Parathyroid adenoma (tissue), 2 donors: ENCODE data around the gene NANOS2.
"Not testable (repeated sequence)": the region's sequence is repeated elsewhere in the genome, so short reads cannot be mapped to it uniquely, and the experiment has no call there.

ENCODE experiments used
- H2AFZ ChIP-seq: fragments of 300-600 bp; sonication (generic); one replicate; pipeline ENCODE4 v1.7.0; 2017; ENCODE audit warnings: antibody characterized with exemption, mild to moderate bottlenecking
- H3K27ac ChIP-seq: fragments of 300-600 bp; sonication (generic); one replicate; pipeline ENCODE4 v1.7.0; 2017
- H3K27me3 ChIP-seq: fragments of 300-600 bp; sonication (generic); one replicate; pipeline ENCODE4 v1.7.0; 2017; ENCODE audit warnings: low read length; ENCODE audit not compliant: control insufficient read depth, insufficient read depth
- H3K36me3 ChIP-seq: fragments of 300-600 bp; sonication (generic); one replicate; pipeline ENCODE4 v1.7.0; 2017; ENCODE audit warnings: low read length; ENCODE audit not compliant: control insufficient read depth, insufficient read depth
- H3K4me1 ChIP-seq: fragments of 300-600 bp; sonication (generic); one replicate; pipeline ENCODE4 v1.7.0; 2017; ENCODE audit warnings: control low read depth
- H3K4me2 ChIP-seq: fragments of 300-600 bp; sonication (generic); one replicate; pipeline ENCODE4 v1.7.0; 2017; ENCODE audit warnings: low read length
- H3K4me3 ChIP-seq: fragments of 300-600 bp; sonication (generic); one replicate; pipeline ENCODE4 v1.7.0; 2017; ENCODE audit warnings: low read depth, low read length
- H3K79me2 ChIP-seq: fragments of 300-600 bp; sonication (generic); one replicate; pipeline ENCODE4 v1.7.0; 2017; ENCODE audit warnings: control low read depth
- H3K9ac ChIP-seq: fragments of 300-600 bp; sonication (generic); one replicate; pipeline ENCODE4 v1.7.0; 2017; ENCODE audit warnings: mild to moderate bottlenecking
- H3K9me3 ChIP-seq: fragments of 300-600 bp; sonication (generic); one replicate; pipeline ENCODE4 v1.7.0; 2017; ENCODE audit warnings: low read length; ENCODE audit not compliant: control insufficient read depth
- CTCF ChIP-seq: fragments of 300-600 bp; sonication (generic); IDR thresholded peaks from one replicate; pipeline ENCODE4 v1.7.0; 2017; ENCODE audit warnings: antibody characterized with exemption, mild to moderate bottlenecking
- donor health status: primary hyperparathyroidism.

Gene NANOS2

GRCh38 chr19:45873219-45873772, 41.3 kb downstream of the NANOS2 start:
- Histone ChIP-seq H3K27me3 (no peaks in the 10 kb centered on the region), H3K4me3 (no peak overlapping the region), H3K27ac (no peak overlapping the region), H2AFZ (no peak overlapping the region), H3K4me1 (no peaks in the 10 kb centered on the region), H3K36me3 (no peaks in the 10 kb centered on the region), H3K4me2 (no peak overlapping the region), H3K9ac (no peak overlapping the region), H3K79me2 (no peaks in the 10 kb centered on the region), H3K9me3 (no peaks in the 10 kb centered on the region)
- TF ChIP-seq CTCF = no peak

- TF ChIP-seq CTCF = no peak
- Histone ChIP-seq H3K36me3 (no peaks in the 10 kb centered on the region), H3K79me2 (no peaks in the 10 kb centered on the region), H3K9ac (no peak overlapping the region), H3K27ac (no peak overlapping the region), H3K9me3 (no peaks in the 10 kb centered on the region), H3K4me1 (no peaks in the 10 kb centered on the region), H3K4me3 (no peak overlapping the region), H3K27me3 (no peaks in the 10 kb centered on the region), H3K4me2 (no peak overlapping the region), H2AFZ (no peak overlapping the region)
These were observed 42.3 kb downstream of the NANOS2 start for GRCh38 chr19:45872095-45872919.

GRCh38 chr19:45870798-45871197, 43.8 kb downstream of the NANOS2 start:
- Histone ChIP-seq H3K4me3 (no peak overlapping the region), H2AFZ (no peak overlapping the region), H3K27ac (no peak overlapping the region), H3K4me1 (no peaks in the 10 kb centered on the region), H3K79me2 (no peaks in the 10 kb centered on the region), H3K4me2 (no peak overlapping the region), H3K36me3 (no peaks in the 10 kb centered on the region), H3K27me3 (no peaks in the 10 kb centered on the region), H3K9me3 (no peaks in the 10 kb centered on the region), H3K9ac (no peak overlapping the region)
- TF ChIP-seq CTCF = no peak

- H3K4me1 ChIP-seq, H3K79me2 ChIP-seq, H3K9ac ChIP-seq, H3K4me3 ChIP-seq, H3K36me3 ChIP-seq, H3K4me2 ChIP-seq, H3K27me3 ChIP-seq, H2AFZ ChIP-seq, H3K9me3 ChIP-seq, H3K27ac ChIP-seq: not testable (repeated sequence)
These were observed 47.3 kb downstream of the NANOS2 start for GRCh38 chr19:45867241-45867640.

GRCh38 chr19:45866400-45867176, 48.0 kb downstream of the NANOS2 start:
- Histone ChIP-seq H3K9me3 (no peaks in the 10 kb centered on the region), H3K4me3 (no peak overlapping the region), H2AFZ (no peak overlapping the region), H3K4me2 (no peak overlapping the region), H3K79me2 (peaks cover 3% of the 10 kb centered on the region), H3K4me1 (peaks cover 3% of the 10 kb centered on the region), H3K27me3 (no peaks in the 10 kb centered on the region), H3K36me3 (no peaks in the 10 kb centered on the region), H3K27ac (no peak overlapping the region), H3K9ac (no peak overlapping the region)
- TF ChIP-seq CTCF = no peak
